GM23248 (cell line): ENCODE data around the gene PXDN.

ENCODE experiments used
- EZH2 ChIP-seq: fragments of 200-600 bp; sonication (generic); IDR thresholded peaks from 2 replicates; pipeline ENCODE4 v1.6.1; 2018; ENCODE audit warnings: antibody characterized with exemption, mild to moderate bottlenecking; ENCODE audit not compliant: insufficient read depth, poor library complexity, severe bottlenecking
- EZH2phosphoT487 ChIP-seq: fragments of 200-600 bp; sonication (generic); IDR thresholded peaks from 2 replicates; pipeline ENCODE4 v1.6.1; 2018; ENCODE audit warnings: antibody characterized with exemption, moderate library complexity, mild to moderate bottlenecking, low read depth; ENCODE audit not compliant: insufficient read depth

DNA sequence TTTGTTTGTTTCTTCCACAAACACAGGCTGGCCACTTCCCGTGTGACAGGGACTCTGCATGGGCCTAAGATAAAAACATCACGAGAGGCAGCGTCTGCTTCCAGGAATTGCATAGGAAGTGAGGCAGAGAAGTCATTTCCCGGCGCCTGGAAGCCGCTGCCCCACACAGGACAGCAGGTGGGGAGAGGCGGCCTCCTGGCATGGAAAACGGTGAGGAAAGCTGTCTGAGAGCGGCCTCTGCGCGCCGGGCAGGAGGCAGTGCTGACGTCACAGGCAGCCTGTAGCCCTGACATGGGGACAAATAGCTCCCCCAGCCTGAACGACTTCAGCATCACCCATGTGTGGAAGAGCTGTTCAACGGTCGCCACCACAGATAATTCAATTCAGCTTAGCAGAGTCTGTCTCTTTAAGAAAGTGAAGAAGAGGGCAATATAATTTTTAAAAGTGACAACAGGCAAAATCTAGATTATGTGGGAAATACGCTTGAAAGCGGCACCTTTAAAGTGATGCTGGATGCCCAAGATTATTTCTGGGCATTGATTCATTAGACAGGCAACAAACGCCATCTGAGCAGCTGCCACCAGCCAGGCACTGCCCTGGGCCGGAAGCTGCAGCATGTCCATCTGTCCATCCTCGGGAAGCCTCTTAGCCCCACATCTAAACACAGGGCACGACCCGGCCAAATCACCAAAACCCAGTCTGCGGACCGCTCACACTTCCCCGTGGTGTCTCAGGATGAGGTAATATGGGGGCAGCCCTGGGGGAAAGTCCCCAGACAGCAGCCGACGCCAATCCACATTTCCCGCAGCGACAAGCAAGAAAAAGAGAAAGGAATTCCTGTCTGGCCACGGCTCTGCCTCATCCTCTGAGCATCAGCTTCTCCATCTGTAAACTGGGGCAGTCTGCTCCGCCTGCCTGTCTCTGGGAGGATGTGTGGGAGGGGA lies 138.9 kb downstream of the PXDN start:
- TF ChIP-seq EZH2 (no peak), EZH2phosphoT487 (no peak)
